Measurements from ENCODE around the gene TANC1.

- TF ChIP-seq CTCF (IDR thresholded peaks at IDR 0.05; ENCODE audit: extremely low read depth in 1 of 2, insufficient read depth in 1 of 2, low read depth in 1 of 2, low read length in 2 of 2) (no peak), EZH2 (IDR thresholded peaks at IDR 0.05; ENCODE audit: borderline replicate concordance, low read depth, low read length, severe bottlenecking) (no peak), POLR2A (IDR thresholded peaks at IDR 0.05; ENCODE audit: low read depth, low read length) (no peak), MAX (IDR thresholded peaks at IDR 0.05; ENCODE audit: insufficient read depth, insufficient read length) (no peak), MYC (IDR thresholded peaks at IDR 0.05; ENCODE audit: low read depth, low read length) (no peak), JUN (IDR thresholded peaks at IDR 0.05; ENCODE audit: borderline replicate concordance, insufficient read depth, insufficient read length, low read depth) (peak; percentile 69), POLR2AphosphoS5 (IDR thresholded peaks at IDR 0.05; ENCODE audit: insufficient read depth, low read depth, low read length) (peak; percentile 24), GATA2 (IDR thresholded peaks at IDR 0.05; ENCODE audit: insufficient read depth, insufficient read length, low read depth, low read length) (peak; percentile 89)
These were observed 62.4 kb downstream of the TANC1 start for GRCh38 chr2:159030674-159031380.
